HUES64 (cell line): ENCODE data around the gene ZNF556.

Experiments used
- H3K27ac ChIP-seq: 2 replicates; pipeline ENCODE4 v1.7.0; 2013; ENCODE audit warnings: low read depth, low read length, inconsistent platforms
- H3K27me3 ChIP-seq: 2 replicates; pipeline ENCODE4 v1.6.1; 2013; ENCODE audit warnings: mild to moderate bottlenecking, low read length; ENCODE audit not compliant: insufficient read depth
- H3K36me3 ChIP-seq: 2 replicates; pipeline ENCODE4 v1.6.1; 2013; ENCODE audit warnings: mild to moderate bottlenecking, low read length; ENCODE audit not compliant: insufficient read depth
- H3K4me1 ChIP-seq: 2 replicates; pipeline ENCODE4 v1.6.1; 2013; ENCODE audit warnings: mild to moderate bottlenecking, low read length, moderate library complexity; ENCODE audit not compliant: insufficient read depth
- H3K4me3 ChIP-seq: 2 replicates; pipeline ENCODE4 v1.5.1; 2013; ENCODE audit warnings: mild to moderate bottlenecking, low read length, moderate library complexity
- H3K9ac ChIP-seq: 2 replicates; pipeline ENCODE4 v1.6.1; 2013; ENCODE audit warnings: mild to moderate bottlenecking, low read depth, low read length
- H3K9me3 ChIP-seq: 2 replicates; pipeline ENCODE4 v1.6.1; 2013; ENCODE audit warnings: low read depth, low read length; ENCODE audit not compliant: insufficient read depth
- WGBS: fragments of 150-250, 120-280 bp; methylation state at CpG from one replicate; pipeline ENCODE4 v1.1.7; 2013; ENCODE audit warnings: missing lambda C conversion rate; 5-methylcytosine and 5-hydroxymethylcytosine counted together

Gene ZNF556

DNA sequence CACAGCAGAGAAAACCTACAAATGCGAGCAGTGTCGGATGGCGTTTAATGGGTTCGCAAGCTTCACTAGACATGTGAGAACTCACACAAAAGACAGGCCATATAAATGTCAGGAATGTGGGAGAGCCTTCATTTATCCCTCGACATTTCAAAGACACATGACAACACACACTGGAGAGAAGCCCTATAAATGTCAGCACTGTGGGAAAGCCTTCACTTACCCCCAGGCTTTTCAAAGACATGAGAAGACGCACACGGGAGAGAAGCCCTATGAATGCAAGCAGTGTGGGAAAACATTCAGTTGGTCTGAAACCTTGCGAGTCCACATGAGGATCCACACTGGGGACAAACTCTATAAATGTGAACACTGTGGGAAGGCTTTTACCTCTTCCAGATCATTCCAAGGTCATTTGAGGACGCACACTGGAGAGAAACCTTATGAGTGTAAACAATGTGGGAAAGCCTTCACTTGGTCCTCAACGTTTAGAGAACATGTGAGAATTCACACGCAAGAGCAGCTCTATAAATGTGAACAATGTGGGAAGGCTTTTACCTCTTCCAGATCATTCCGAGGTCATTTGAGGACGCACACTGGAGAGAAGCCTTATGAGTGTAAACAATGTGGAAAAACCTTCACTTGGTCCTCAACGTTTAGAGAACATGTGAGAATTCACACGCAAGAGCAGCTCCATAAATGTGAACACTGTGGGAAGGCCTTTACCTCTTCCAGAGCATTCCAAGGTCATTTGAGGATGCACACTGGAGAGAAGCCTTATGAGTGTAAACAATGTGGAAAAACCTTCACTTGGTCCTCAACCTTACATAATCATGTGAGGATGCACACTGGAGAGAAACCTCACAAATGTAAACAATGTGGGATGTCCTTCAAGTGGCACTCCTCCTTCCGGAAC lies 50.4 kb downstream of the ZNF556 start:
- Histone ChIP-seq H3K4me3 (no peak overlapping the region), H3K9me3 (peaks cover 37% of the 10 kb centered on the region), H3K9ac (no peak overlapping the region), H3K27ac (no peak overlapping the region), H3K36me3 (peaks cover 47% of the 10 kb centered on the region), H3K27me3 (no peaks in the 10 kb centered on the region), H3K4me1 (no peaks in the 10 kb centered on the region)
- 97% methylated on average over 16 of the region's 16 CpGs for WGBS

DNA sequence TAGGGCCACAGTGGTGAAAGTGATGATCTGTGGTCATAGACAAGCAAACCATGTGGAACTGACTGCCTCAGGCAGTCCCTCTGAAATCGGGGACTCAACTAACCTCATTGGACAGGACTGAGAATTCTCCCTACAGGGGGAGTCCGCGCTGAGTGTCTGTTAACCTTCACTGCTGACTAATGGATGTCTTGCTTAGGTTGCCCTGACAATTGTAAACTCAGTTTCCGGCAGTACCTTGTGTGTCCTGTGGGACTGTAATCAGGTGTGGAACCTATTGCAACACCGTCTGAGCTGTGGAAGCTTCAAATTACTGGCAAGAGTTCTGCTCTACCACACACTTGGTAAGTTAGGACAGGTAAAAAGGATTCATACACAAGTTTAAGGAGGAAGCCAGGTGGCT lies 55.9 kb downstream of the ZNF556 start:
- 76% methylated on average over 5 of the region's 5 CpGs for WGBS
- Histone ChIP-seq H3K9me3 (peaks cover 11% of the 10 kb centered on the region; the same call in 1 of the 2 replicates), H3K27ac (no peak overlapping the region), H3K4me3 (no peak overlapping the region), H3K4me1 (peaks cover 8% of the 10 kb centered on the region; the same call in 1 of the 2 replicates), H3K9ac (no peak overlapping the region), H3K36me3 (peaks cover 19% of the 10 kb centered on the region), H3K27me3 (no peaks in the 10 kb centered on the region)

DNA sequence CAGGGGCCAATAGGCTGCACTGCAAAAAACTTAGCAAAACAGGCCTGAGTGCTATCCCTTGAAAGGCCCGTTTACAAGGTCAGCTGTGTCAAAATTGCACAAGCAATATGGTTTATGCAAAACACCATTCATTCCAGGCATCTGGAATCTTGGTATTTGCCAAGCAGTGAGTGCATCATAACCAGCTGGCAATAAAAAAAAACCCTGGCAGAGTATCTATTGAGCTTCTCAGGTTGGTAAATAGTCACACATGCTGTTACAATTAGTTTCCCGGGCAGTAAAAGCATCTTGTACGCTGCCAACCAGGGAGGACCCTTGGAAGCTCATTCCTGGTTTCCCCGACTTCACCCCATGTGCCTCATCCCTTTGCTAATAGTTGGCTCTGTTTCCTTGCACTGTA lies 56.4 kb downstream of the ZNF556 start:
- H3K9ac ChIP-seq: no peak overlapping the region
- no peaks in the 10 kb centered on the region for H3K27me3 ChIP-seq
- peaks cover 14% of the 10 kb centered on the region; the same call in 1 of the 2 replicates for H3K36me3 ChIP-seq
- H3K4me3 ChIP-seq: no peak overlapping the region
- H3K9me3 ChIP-seq: peaks cover 6% of the 10 kb centered on the region; the same call in 1 of the 2 replicates
- H3K4me1 ChIP-seq: peaks cover 8% of the 10 kb centered on the region; the same call in 1 of the 2 replicates
- WGBS: 82% methylated on average over 4 of the region's 4 CpGs
- no peak overlapping the region for H3K27ac ChIP-seq

DNA sequence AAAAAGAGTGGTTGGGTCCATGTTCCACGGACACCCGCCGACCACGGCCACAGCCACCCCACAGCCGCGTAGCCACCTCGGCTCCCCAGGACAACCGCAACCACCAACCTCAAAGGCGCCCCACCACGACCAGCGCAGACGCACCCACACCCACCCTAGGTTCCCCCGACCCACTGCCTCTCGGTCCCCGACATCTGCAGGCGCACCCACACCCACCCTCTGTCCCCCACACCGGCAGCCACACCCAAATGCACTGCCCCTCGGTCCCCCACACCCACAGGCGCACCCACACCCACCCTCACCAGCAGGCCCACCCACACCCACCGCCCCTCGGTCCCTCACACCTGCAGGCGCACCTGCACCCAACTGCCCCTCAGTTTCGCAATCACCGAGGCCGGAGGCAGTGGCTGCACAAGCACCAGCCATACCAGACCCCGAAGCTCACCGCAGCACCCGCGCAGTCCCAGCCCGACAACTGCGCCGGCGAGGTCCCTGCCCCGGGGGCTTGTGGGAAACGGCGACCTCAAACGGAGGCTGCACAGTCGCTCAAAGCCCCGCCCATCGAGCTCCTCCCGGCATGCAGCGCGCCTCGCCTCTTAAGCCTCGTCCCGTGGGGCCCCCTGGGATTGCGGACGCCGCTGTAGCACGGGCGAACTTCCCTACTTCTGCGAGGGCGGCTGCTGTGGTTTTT lies 59.4 kb downstream of the ZNF556 start:
- peaks cover 8% of the 10 kb centered on the region; the same call in 1 of the 2 replicates for H3K4me1 ChIP-seq
- H3K9me3 ChIP-seq: peaks cover 7% of the 10 kb centered on the region
- no peak overlapping the region for H3K9ac ChIP-seq
- no peak overlapping the region for H3K4me3 ChIP-seq
- no peaks in the 10 kb centered on the region for H3K27me3 ChIP-seq
- H3K36me3 ChIP-seq: peaks cover 6% of the 10 kb centered on the region; the same call in 1 of the 2 replicates
- H3K27ac ChIP-seq: no peak overlapping the region
- WGBS: 95% methylated on average over 53 of the region's 53 CpGs

DNA sequence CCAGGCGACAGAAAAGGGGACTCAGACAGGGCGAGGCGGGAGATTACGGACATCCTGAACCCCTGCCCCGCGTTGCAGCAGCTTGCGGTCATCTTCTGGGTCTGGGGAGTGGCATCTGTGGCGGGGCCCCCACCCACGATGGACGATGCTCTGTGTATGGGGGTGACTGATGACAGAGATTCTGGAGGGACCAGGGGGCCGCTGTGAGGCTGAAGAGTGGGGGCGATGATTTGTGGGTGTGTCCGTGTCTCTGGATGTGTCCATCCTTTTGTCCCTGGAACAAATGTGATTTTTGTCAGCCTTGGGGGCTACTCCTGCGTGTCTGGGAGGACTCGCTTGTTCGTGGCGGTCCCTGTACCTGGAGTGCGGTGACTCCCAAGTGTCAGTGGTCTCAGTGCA lies 59.9 kb downstream of the ZNF556 start:
- Histone ChIP-seq H3K4me3 (no peak overlapping the region), H3K27me3 (no peaks in the 10 kb centered on the region), H3K27ac (no peak overlapping the region), H3K9me3 (peaks cover 10% of the 10 kb centered on the region), H3K9ac (no peak overlapping the region), H3K4me1 (peaks cover 8% of the 10 kb centered on the region; the same call in 1 of the 2 replicates), H3K36me3 (peaks cover 7% of the 10 kb centered on the region; the same call in 1 of the 2 replicates)
- WGBS: 97% methylated on average over 18 of the region's 18 CpGs
